Smooth muscle cell (in vitro differentiated cells): ENCODE measurements around the gene HHAT. TPM values are rescaled to one million over a fixed set of nuclear protein-coding genes. Genes with fewer than 3 reads are reported as not detected.

Experiments
- DNase-seq: peaks from one replicate; lab custom pipeline; 2025; ENCODE audit not compliant: unreplicated experiment; lab: John Stamatoyannopoulos, UW
- H2AFZ ChIP-seq: fragments of 200-600 bp; sonication (generic); 2 replicates; pipeline ENCODE4 v1.6.0; 2016; ENCODE audit warnings: antibody characterized with exemption, low read depth, mild to moderate bottlenecking
- H3F3A ChIP-seq: fragments of 200-600 bp; sonication (generic); 2 replicates; pipeline ENCODE4 v1.6.0; 2017; ENCODE audit warnings: antibody characterized with exemption, low read depth
- H3K27ac ChIP-seq: fragments of 200-600 bp; sonication (generic); 2 replicates; pipeline ENCODE4 v1.5.1; 2016; ENCODE audit warnings: low read depth, mild to moderate bottlenecking
- H3K27me3 ChIP-seq: fragments of 200-600 bp; sonication (generic); 2 replicates; pipeline ENCODE4 v1.6.1; 2016; ENCODE audit warnings: low read depth, mild to moderate bottlenecking
- H3K36me3 ChIP-seq: fragments of 200-600 bp; sonication (generic); 2 replicates; pipeline ENCODE4 v1.5.1; 2016; ENCODE audit warnings: low read depth
- H3K4me1 ChIP-seq: fragments of 200-600 bp; sonication (generic); 2 replicates; pipeline ENCODE4 v1.5.1; 2016; ENCODE audit warnings: low read depth
- H3K4me2 ChIP-seq: fragments of 200-600 bp; sonication (generic); 2 replicates; pipeline ENCODE4 v1.6.0; 2016; ENCODE audit warnings: mild to moderate bottlenecking
- H3K4me3 ChIP-seq: fragments of 200-600 bp; sonication (generic); 2 replicates; pipeline ENCODE4 v1.5.1; 2016; ENCODE audit warnings: mild to moderate bottlenecking
- H3K79me2 ChIP-seq: fragments of 200-600 bp; sonication (generic); 2 replicates; pipeline ENCODE4 v1.6.0; 2016; ENCODE audit warnings: low read depth, mild to moderate bottlenecking
- H3K9ac ChIP-seq: fragments of 200-600 bp; sonication (generic); 2 replicates; pipeline ENCODE4 v1.6.0; 2016; ENCODE audit warnings: low read depth
- H3K9me3 ChIP-seq: fragments of 200-600 bp; sonication (generic); replicated peaks from 2 replicates; pipeline ENCODE4 v1.5.1; 2016; ENCODE audit warnings: low read depth
- H4K20me1 ChIP-seq: fragments of 200-600 bp; sonication (generic); 2 replicates; pipeline ENCODE4 v1.6.0; 2016; ENCODE audit warnings: low read depth
- CTCF ChIP-seq: fragments of 200-600 bp; sonication (generic); IDR thresholded peaks from 2 replicates; pipeline ENCODE4 v1.5.1; 2017; ENCODE audit warnings: borderline replicate concordance, mild to moderate bottlenecking, antibody characterized with exemption; ENCODE audit not compliant: insufficient read depth, poor library complexity, severe bottlenecking
- WGBS: methylation state at CpG from one replicate; pipeline ENCODE4 v1.1.7; 2016; ENCODE audit warnings: low lambda C conversion rate; 5-methylcytosine and 5-hydroxymethylcytosine counted together
- polyA plus RNA-seq: library from polyadenylated mRNA; unstranded; fragments of >200 nt; fragmentation: Nextera tagmentation; extraction: Ambion mirVana; gene quantifications from 2 replicates; pipeline ENCODE4 v1.2.1, GENCODE V29; 2016
- total RNA-seq: library from RNA; depleted of rRNA; stranded (reverse); fragments of >200 nt; gene quantifications from 2 replicates; pipeline ENCODE4 v1.2.3, GENCODE V29; 2014

HHAT gene
- total and polyA plus RNA-seq, 2 experiments from 2014 or later = 4.6 to 9.8 TPM

GRCh38 chr1:210445485-210445884 is 116.8 kb downstream of the HHAT start:
- no peaks in the 10 kb centered on the region for H3K36me3 ChIP-seq
- DNase-seq = no peak
- H3K9ac ChIP-seq = no peak overlapping the region
- peaks cover 7% of the 10 kb centered on the region for H3K4me1 ChIP-seq
- no peaks in the 10 kb centered on the region for H3K9me3 ChIP-seq
- H2AFZ ChIP-seq = no peak overlapping the region
- no peak overlapping the region for H3K4me3 ChIP-seq
- H3K79me2 ChIP-seq = no peaks in the 10 kb centered on the region
- peak overlapping the region; percentile 53 for H3K4me2 ChIP-seq
- no peaks in the 10 kb centered on the region for H3K27me3 ChIP-seq
- H3F3A ChIP-seq = no peaks in the 10 kb centered on the region
- H3K27ac ChIP-seq = no peak overlapping the region
- TF ChIP-seq CTCF = no peak
- no peaks in the 10 kb centered on the region for H4K20me1 ChIP-seq

- Histone ChIP-seq H3K4me2 (peak overlapping the region; percentile 53), H3F3A (no peaks in the 10 kb centered on the region), H3K9me3 (no peaks in the 10 kb centered on the region), H3K4me1 (peaks cover 7% of the 10 kb centered on the region), H2AFZ (no peak overlapping the region), H3K79me2 (no peaks in the 10 kb centered on the region), H3K9ac (no peak overlapping the region), H3K36me3 (no peaks in the 10 kb centered on the region), H3K27ac (peak overlapping the region; percentile 12), H3K27me3 (no peaks in the 10 kb centered on the region), H3K4me3 (no peak overlapping the region), H4K20me1 (no peaks in the 10 kb centered on the region)
- 85% methylated on average over 7 of the region's 7 CpGs for WGBS
- DNase-seq = no peak
- TF ChIP-seq CTCF = no peak
Measured at GRCh38 chr1:210445931-210446330, 117.2 kb downstream of the HHAT start.

GRCh38 chr1:210446479-210446878 is 117.8 kb downstream of the HHAT start:
- Histone ChIP-seq H2AFZ (no peak overlapping the region), H3K4me3 (no peak overlapping the region), H3K27me3 (no peaks in the 10 kb centered on the region), H3K9ac (no peak overlapping the region), H4K20me1 (no peaks in the 10 kb centered on the region), H3F3A (no peaks in the 10 kb centered on the region), H3K36me3 (no peaks in the 10 kb centered on the region), H3K27ac (no peak overlapping the region), H3K9me3 (no peaks in the 10 kb centered on the region), H3K79me2 (no peaks in the 10 kb centered on the region), H3K4me1 (peaks cover 7% of the 10 kb centered on the region), H3K4me2 (no peak overlapping the region)
- WGBS = 21% methylated on average over 9 of the region's 9 CpGs
- no peak for TF ChIP-seq CTCF
- no peak for DNase-seq

- no peak for TF ChIP-seq CTCF
- no peaks in the 10 kb centered on the region for H3F3A ChIP-seq
- no peaks in the 10 kb centered on the region for H3K36me3 ChIP-seq
- H3K4me1 ChIP-seq = peaks cover 7% of the 10 kb centered on the region
- H3K9ac ChIP-seq = no peak overlapping the region
- no peak overlapping the region for H3K4me3 ChIP-seq
- no peaks in the 10 kb centered on the region for H3K79me2 ChIP-seq
- H2AFZ ChIP-seq = no peak overlapping the region
- no peak for DNase-seq
- H3K27ac ChIP-seq = no peak overlapping the region
- no peaks in the 10 kb centered on the region for H3K27me3 ChIP-seq
- 88% methylated on average over 5 of the region's 5 CpGs for WGBS
- H4K20me1 ChIP-seq = no peaks in the 10 kb centered on the region
- H3K4me2 ChIP-seq = no peak overlapping the region
- no peaks in the 10 kb centered on the region for H3K9me3 ChIP-seq
Measured at GRCh38 chr1:210447456-210448057, 118.9 kb downstream of the HHAT start.
